ENCODE data around the gene CCDC187.

The CCDC187 gene

DNA sequence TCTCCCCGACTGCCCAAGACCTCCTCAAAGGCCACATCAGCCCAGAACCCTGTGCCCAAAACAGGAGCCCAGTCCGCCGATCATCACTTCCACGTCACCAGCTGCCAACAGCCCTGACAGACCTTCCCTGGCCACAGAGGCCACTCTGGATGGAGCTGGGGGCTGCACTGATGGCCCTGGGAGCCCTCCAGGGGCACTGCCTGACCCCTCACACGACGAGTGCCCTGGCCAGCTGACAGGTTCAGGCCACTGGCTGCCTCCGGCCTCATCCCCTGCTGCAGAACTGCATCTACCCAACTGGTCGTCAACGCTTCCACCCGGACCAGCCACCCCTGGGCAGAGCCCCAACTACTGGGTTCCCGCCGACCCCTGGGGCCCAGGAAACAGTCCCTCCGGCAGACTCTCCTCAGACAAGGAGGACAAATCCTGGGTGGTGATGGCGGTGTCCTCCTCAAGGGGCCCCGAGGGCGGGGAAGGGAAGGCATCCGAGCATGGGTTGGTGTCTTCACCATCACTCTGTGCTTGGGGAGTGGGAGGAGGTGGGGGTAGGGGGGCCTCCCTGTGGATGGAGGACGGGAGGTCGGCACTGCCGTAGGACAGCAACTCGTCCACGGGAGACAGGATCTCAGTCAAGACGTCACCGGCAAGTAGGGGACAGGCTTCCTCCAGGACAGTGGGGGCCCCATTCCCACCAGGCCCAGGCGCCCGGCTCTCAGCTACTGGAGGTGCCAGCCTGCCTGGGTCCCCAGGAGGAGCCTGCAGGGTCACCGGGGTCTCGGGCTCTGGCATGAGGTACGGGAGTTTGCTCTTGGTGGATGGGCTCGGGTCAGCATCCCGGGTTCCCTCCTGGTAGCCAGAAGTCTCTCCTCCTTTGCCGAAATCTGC, 50.4 kb downstream of the CCDC187 start:
- no peak for TF ChIP-seq FOXP2 (optimal IDR thresholded peaks at IDR 0.05; ENCODE audit: borderline replicate concordance, extremely low read depth, extremely low read length, insufficient read depth)
- no peak for TF ChIP-seq TAF1 (IDR thresholded peaks at IDR 0.05; ENCODE audit: borderline replicate concordance, insufficient read depth, low read length)
- no peak for TF ChIP-seq SIN3A (IDR thresholded peaks at IDR 0.05; ENCODE audit: borderline replicate concordance, insufficient read depth, low read length)
- no peak for TF ChIP-seq POLR2AphosphoS5 (IDR thresholded peaks at IDR 0.05; ENCODE audit: low read depth, low read length)
- TF ChIP-seq, protein P1, sequence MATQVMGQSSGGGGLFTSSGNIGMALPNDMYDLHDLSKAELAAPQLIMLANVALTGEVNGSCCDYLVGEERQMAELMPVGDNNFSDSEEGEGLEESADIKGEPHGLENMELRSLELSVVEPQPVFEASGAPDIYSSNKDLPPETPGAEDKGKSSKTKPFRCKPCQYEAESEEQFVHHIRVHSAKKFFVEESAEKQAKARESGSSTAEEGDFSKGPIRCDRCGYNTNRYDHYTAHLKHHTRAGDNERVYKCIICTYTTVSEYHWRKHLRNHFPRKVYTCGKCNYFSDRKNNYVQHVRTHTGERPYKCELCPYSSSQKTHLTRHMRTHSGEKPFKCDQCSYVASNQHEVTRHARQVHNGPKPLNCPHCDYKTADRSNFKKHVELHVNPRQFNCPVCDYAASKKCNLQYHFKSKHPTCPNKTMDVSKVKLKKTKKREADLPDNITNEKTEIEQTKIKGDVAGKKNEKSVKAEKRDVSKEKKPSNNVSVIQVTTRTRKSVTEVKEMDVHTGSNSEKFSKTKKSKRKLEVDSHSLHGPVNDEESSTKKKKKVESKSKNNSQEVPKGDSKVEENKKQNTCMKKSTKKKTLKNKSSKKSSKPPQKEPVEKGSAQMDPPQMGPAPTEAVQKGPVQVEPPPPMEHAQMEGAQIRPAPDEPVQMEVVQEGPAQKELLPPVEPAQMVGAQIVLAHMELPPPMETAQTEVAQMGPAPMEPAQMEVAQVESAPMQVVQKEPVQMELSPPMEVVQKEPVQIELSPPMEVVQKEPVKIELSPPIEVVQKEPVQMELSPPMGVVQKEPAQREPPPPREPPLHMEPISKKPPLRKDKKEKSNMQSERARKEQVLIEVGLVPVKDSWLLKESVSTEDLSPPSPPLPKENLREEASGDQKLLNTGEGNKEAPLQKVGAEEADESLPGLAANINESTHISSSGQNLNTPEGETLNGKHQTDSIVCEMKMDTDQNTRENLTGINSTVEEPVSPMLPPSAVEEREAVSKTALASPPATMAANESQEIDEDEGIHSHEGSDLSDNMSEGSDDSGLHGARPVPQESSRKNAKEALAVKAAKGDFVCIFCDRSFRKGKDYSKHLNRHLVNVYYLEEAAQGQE (IDR thresholded peaks at IDR 0.05; ENCODE audit: insufficient read depth in 1 of 2, low read depth in 2 of 2, low read length in 2 of 2): no peak

DNA sequence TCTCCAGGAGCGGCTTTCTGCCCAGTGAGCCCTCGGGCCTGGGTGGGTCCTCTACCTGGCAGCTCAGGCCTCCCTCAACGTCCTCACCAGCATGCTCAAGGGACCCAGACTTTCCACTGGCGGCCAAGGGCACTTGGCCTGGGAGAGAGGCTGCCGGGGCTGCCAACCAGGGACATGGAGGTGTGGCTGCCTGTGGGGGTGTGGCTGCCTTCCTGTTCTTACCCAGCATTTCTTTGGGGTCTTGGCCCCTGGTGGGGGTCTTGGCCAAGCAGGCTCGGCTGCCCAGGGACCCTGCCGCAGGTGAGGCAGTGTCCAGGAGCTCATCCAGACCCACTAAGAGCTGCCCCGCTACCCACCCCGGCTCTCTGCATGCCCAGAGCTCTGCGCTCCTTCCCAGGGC, 51.0 kb downstream of the CCDC187 start:
- TF ChIP-seq, protein P1 (IDR thresholded peaks at IDR 0.05; ENCODE audit: insufficient read depth in 1 of 2, low read depth in 2 of 2, low read length in 2 of 2): no peak
- no peak for TF ChIP-seq TAF1 (IDR thresholded peaks at IDR 0.05; ENCODE audit: borderline replicate concordance, insufficient read depth, low read length)
- TF ChIP-seq FOXP2 (optimal IDR thresholded peaks at IDR 0.05; ENCODE audit: borderline replicate concordance, extremely low read depth, extremely low read length, insufficient read depth): no peak
- TF ChIP-seq SIN3A (IDR thresholded peaks at IDR 0.05; ENCODE audit: borderline replicate concordance, insufficient read depth, low read length): no peak
- no peak for TF ChIP-seq POLR2AphosphoS5 (IDR thresholded peaks at IDR 0.05; ENCODE audit: low read depth, low read length)

DNA sequence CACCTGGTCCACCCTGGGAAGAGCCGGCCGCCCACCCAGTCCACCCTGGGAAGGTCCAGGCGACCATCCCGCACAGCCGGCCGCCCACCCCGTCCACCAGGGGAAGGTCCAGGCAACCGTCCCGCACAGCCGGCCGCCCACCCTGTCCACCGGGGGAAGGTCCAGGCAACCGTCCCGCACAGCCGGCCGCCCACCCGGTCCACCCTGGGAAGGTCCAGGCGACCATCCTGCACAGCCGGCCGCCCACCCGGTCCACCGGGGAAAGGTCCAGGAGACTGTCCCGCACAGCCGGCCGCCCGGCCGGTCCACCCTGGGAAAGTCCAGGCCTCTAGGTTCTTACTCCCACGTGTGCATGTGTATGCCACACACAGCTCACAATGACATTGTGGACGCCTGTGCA, 51.6 kb downstream of the CCDC187 start:
- no peak for TF ChIP-seq POLR2AphosphoS5 (IDR thresholded peaks at IDR 0.05; ENCODE audit: low read depth, low read length)
- TF ChIP-seq FOXP2 (optimal IDR thresholded peaks at IDR 0.05; ENCODE audit: borderline replicate concordance, extremely low read depth, extremely low read length, insufficient read depth): no peak
- no peak for TF ChIP-seq TAF1 (IDR thresholded peaks at IDR 0.05; ENCODE audit: borderline replicate concordance, insufficient read depth, low read length)
- TF ChIP-seq SIN3A (IDR thresholded peaks at IDR 0.05; ENCODE audit: borderline replicate concordance, insufficient read depth, low read length): no peak
- TF ChIP-seq, protein P1 (IDR thresholded peaks at IDR 0.05; ENCODE audit: insufficient read depth in 1 of 2, low read depth in 2 of 2, low read length in 2 of 2): no peak

DNA sequence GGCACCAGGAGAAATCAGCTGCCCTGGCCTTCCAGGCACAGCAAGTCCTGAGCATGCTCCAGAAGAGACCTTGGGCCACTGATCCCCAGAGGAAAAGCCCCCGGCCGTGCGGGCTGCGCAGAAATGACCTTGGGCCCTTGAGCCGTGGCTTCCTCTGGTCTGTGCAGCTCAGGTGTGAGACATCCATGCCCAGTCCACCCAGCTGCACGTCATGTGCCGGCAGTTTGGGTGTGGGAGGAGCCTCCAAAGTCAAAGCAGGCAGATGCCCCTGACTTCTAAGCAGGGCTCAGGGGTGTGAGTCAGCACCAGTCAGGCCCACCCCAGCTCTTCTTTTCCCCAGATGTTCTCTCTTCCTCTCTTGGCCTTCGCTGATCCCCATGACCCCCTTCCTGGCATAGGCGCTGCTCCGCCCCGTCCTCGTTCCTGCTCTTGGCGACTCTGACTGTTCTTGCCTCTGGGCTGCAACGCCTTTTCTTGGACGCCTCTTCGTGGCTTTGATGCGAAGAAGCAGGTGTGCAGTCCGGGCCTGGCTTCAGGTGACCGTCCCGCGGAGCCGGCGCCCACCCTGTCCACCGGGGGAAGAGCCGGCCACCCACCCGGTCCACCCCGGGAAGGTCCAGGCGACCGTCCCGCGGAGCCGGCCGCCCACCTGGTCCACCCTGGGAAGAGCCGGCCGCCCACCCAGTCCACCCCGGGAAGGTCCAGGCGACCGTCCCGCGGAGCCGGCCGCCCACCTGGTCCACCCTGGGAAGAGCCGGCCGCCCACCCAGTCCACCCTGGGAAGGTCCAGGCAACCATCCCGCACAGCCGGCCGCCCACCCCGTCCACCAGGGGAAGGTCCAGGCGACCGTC, 52.4 kb downstream of the CCDC187 start:
- TF ChIP-seq POLR2AphosphoS5 (IDR thresholded peaks at IDR 0.05; ENCODE audit: low read depth, low read length) (no peak), FOXP2 (optimal IDR thresholded peaks at IDR 0.05; ENCODE audit: borderline replicate concordance, extremely low read depth, extremely low read length, insufficient read depth) (no peak), TAF1 (IDR thresholded peaks at IDR 0.05; ENCODE audit: borderline replicate concordance, insufficient read depth, low read length) (no peak)
- TF ChIP-seq, protein P1 (IDR thresholded peaks at IDR 0.05; ENCODE audit: insufficient read depth in 1 of 2, low read depth in 2 of 2, low read length in 2 of 2): no peak

All from PFSK-1 (cell line).